Mesothelial cell of epicardium (in vitro differentiated cells): Measurements from ENCODE around the gene HLA-DQA1. TPM values are rescaled to one million over a fixed set of nuclear protein-coding genes. Genes with fewer than 3 reads are reported as not detected.
"Not testable (repeated sequence)": the region's sequence is repeated elsewhere in the genome, so short reads cannot be mapped to it uniquely, and the experiment has no call there.

ENCODE experiments used
- DNase-seq, 2 experiments: peaks; one replicate each; pipeline ENCODE4 v3.0.0; 2021; ENCODE audit warnings: low spot score in 2 of 2; ENCODE audit not compliant: unreplicated experiment in 2 of 2
- H3K27ac Mint-ChIP-seq: 2 replicates; pipeline ENCODE4 v1.8.0; 2021; ENCODE audit warnings: mixed read lengths
- H3K27me3 Mint-ChIP-seq: 2 replicates; pipeline ENCODE4 v1.8.0; 2021; ENCODE audit warnings: low read depth, mixed read lengths
- H3K36me3 Mint-ChIP-seq: 2 replicates; pipeline ENCODE4 v1.8.0; 2021; ENCODE audit warnings: mixed read lengths
- H3K4me1 Mint-ChIP-seq: 2 replicates; pipeline ENCODE4 v1.8.0; 2021; ENCODE audit warnings: mixed read lengths
- H3K4me3 Mint-ChIP-seq: 2 replicates; pipeline ENCODE4 v1.8.0; 2021; ENCODE audit warnings: mild to moderate bottlenecking, moderate library complexity, mixed read lengths
- H3K9me3 Mint-ChIP-seq: 2 replicates; pipeline ENCODE4 v1.8.0; 2021; ENCODE audit warnings: mixed read lengths
- total RNA-seq: library from RNA; stranded (reverse); gene quantifications from 3 replicates; pipeline ENCODE4 v1.2.1, GENCODE V29; 2021
- TF ChIP-seq, protein P1 (sequence below): fragments of 200-600 bp; sonication (generic); IDR thresholded peaks from one replicate; pipeline ENCODE4 v1.5.0; 2021; ENCODE audit warnings: antibody characterized with exemption; ENCODE audit not compliant: unreplicated experiment

HLA-DQA1 gene
- total RNA-seq, 1 donor from 2014 or later, result not detected

DNA sequence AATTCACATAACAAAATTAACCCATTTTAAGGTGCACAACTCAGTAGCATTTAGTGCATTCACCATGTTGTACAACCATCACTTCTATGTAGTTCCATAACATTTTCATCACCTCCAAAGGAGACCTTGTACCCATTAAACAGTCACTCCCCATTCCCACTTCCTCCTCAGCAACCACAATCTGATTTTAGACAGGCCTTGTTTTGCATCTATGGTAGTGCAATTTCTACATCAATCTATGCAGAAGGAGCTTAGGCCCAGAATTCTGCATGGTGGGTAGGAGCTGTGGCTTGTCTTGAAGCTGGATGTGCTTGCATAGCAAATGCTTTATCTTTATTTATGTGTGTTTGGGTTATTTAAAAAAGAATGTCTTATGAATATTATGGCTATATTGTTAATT is 13.5 kb upstream of the HLA-DQA1 start:
- TF ChIP-seq, protein P1, sequence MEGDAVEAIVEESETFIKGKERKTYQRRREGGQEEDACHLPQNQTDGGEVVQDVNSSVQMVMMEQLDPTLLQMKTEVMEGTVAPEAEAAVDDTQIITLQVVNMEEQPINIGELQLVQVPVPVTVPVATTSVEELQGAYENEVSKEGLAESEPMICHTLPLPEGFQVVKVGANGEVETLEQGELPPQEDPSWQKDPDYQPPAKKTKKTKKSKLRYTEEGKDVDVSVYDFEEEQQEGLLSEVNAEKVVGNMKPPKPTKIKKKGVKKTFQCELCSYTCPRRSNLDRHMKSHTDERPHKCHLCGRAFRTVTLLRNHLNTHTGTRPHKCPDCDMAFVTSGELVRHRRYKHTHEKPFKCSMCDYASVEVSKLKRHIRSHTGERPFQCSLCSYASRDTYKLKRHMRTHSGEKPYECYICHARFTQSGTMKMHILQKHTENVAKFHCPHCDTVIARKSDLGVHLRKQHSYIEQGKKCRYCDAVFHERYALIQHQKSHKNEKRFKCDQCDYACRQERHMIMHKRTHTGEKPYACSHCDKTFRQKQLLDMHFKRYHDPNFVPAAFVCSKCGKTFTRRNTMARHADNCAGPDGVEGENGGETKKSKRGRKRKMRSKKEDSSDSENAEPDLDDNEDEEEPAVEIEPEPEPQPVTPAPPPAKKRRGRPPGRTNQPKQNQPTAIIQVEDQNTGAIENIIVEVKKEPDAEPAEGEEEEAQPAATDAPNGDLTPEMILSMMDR, result no peak
- no peak overlapping the region for H3K4me3 Mint-ChIP-seq
- peaks cover 3% of the 10 kb centered on the region for H3K9me3 Mint-ChIP-seq
- peaks cover 7% of the 10 kb centered on the region for H3K4me1 Mint-ChIP-seq
- H3K36me3 Mint-ChIP-seq, result no peaks in the 10 kb centered on the region
- H3K27me3 Mint-ChIP-seq, result no peaks in the 10 kb centered on the region
- no peak overlapping the region for H3K27ac Mint-ChIP-seq
- no peak for DNase-seq

DNA sequence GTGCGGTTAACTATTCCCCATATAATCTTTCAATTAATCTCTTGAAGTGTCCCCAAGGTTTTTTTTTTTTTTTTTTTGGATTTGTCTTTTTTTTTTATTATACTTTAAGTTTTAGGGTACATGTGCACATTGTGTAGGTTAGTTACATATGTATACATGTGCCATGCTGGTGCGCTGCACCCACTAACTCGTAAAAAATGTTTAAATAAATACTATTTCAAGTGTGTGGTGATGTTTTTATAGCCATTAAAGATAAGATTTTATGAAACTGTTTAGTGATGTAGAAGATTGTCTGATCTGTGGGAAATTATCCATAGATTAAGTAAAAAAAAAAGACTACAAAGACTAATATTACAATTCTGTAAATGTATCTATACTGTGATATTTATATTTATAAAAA is 12.6 kb upstream of the HLA-DQA1 start:
- no peak for DNase-seq
- Mint-ChIP-seq H3K4me1 (peaks cover 7% of the 10 kb centered on the region), H3K9me3 (no peaks in the 10 kb centered on the region), H3K27ac (no peak overlapping the region), H3K4me3 (no peak overlapping the region), H3K36me3 (no peaks in the 10 kb centered on the region), H3K27me3 (no peaks in the 10 kb centered on the region)
- TF ChIP-seq, protein P1, result no peak

DNA sequence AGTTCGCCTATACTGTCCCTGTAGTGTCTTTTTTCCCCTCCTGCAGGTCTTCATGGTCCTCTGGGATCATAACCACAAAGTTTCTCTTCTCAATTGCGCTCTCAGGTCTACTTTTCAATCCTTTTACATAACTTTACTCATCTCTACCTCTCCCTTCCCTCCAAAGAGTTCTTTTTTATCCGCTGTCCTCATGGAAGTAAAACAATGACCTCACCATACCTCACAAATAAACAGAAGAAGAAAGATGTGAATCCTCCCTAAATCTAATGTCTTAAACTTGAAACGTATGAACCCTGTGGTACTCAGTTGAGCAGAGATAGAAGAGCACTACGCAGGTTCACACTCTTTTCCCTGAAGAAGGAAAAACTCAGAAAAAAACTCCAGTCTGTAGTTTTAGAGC is 12.1 kb upstream of the HLA-DQA1 start:
- Mint-ChIP-seq H3K36me3 (no peaks in the 10 kb centered on the region), H3K4me1 (peaks cover 7% of the 10 kb centered on the region), H3K4me3 (no peak overlapping the region), H3K27ac (no peak overlapping the region), H3K9me3 (peaks cover 3% of the 10 kb centered on the region), H3K27me3 (no peaks in the 10 kb centered on the region)
- TF ChIP-seq, protein P1, result no peak
- no peak for DNase-seq

DNA sequence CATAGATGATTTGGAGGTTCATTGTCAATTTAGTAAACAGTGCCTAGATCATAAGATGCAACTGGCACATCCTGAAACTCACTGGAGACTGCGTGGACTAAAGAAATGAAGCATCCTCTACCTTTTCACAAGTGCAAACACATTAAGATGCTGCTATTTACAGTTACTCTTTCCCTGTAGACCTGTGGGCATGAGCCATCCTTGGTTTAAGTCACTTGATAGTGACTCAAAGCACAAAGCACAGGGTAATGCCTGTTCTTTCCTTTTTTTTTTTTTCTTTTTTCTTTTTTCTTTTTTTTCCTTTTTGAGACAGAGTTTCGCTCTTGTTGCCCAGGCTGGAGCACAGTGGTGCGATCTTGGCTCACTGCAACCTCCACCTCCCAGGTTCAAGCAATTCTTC is 10.0 kb upstream of the HLA-DQA1 start:
- Mint-ChIP-seq H3K36me3 (no peaks in the 10 kb centered on the region), H3K9me3 (peaks cover 12% of the 10 kb centered on the region), H3K27me3 (no peaks in the 10 kb centered on the region), H3K4me1 (peaks cover 7% of the 10 kb centered on the region), H3K27ac (no peak overlapping the region), H3K4me3 (no peak overlapping the region)
- TF ChIP-seq, protein P1, result no peak
- no peak for DNase-seq

DNA sequence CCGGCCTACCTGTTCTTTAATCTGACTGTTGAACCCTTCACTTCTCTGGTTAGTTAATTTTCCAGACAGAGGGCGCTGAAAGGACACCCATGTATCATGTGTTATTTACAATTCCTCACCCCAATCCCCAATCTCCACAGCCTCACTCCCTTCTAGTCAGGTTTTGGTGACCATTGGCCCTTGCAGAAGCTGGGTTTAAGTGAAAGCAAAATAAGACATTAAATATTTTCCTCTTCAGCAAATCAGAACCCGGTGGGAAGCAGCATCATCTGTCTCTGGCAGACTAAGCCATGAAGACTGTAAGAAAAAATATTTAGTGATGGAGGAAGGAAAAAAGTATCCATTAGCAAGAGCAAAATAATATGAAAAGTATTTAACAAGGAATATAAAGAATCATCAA is 9.4 kb upstream of the HLA-DQA1 start:
- Mint-ChIP-seq H3K9me3 (peaks cover 12% of the 10 kb centered on the region), H3K36me3 (no peaks in the 10 kb centered on the region), H3K27me3 (no peaks in the 10 kb centered on the region), H3K27ac (no peak overlapping the region), H3K4me3 (no peak overlapping the region), H3K4me1 (peaks cover 6% of the 10 kb centered on the region)
- TF ChIP-seq, protein P1, result no peak
- DNase-seq, result peak in 1 of 2 experiments; percentile 51

DNA sequence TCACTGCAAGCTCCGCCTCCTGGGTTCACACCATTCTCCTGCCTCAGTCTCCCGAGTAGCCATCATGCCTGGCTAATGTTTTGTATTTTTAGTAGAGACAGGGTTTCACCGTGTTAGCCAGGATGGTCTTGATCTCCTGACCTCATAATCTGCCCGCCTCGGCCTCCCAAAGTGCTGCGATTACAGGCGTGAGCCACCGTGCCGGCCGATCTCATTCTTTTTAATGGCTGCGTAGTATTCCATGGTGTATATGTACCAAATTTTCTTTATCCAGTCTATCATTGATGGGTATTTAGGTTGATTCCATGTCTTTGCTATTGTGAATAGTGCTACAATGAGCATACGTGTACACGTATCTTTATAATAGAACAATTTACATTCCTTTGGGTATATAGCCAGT is 7.4 kb upstream of the HLA-DQA1 start:
- not testable (repeated sequence) for H3K4me3 Mint-ChIP-seq, H3K27ac Mint-ChIP-seq, H3K36me3 Mint-ChIP-seq, DNase-seq, H3K27me3 Mint-ChIP-seq, H3K4me1 Mint-ChIP-seq
- H3K9me3 Mint-ChIP-seq, result peaks cover 12% of the 10 kb centered on the region
